Measurements from ENCODE around the gene ITPR3. TPM values are rescaled to one million over a fixed set of nuclear protein-coding genes. Genes with fewer than 3 reads are reported as not detected.
"Not testable (repeated sequence)": the region's sequence is repeated elsewhere in the genome, so short reads cannot be mapped to it uniquely, and the experiment has no call there.

The ITPR3 gene
- polyA plus RNA-seq, 3 donors: 7.5 to 8.1 (median 7.6) TPM

DNA sequence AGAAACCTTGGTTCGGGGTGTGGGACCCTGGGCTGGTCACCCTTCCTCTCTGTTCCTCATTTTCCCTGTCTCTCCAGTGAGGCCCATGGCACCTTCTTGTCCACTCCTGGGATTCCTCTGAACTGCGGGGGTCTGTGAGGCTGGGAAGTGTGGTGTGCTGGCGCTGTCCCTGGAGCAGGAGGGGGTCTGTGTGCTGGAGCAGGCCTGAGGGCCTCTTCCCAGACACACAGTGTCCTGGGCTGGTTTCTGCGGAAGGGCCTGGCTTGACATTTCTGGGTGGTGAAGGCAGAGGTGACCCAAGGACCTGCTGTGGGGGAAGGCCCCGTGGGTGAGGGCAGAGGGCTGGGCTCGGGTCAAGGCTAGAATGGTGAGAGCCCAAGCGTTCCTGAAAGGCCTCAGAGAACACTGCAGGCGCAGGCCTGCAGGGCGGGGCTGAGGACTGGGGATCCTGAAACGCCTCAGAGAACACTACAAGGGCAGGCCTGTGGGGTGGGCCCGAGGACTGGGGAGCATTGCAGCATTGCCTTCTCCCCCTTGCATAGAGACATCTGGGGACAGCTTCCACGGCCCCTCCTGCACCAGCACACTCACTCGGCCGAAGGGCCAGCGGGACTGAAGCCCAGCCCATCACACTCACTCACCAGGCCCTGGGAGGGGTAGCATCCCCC lies 30.5 kb upstream of the ITPR3 start:
- DNase-seq (ENCODE audit: low read depth in 3 of 3, low spot score in 2 of 3): no peak

DNA sequence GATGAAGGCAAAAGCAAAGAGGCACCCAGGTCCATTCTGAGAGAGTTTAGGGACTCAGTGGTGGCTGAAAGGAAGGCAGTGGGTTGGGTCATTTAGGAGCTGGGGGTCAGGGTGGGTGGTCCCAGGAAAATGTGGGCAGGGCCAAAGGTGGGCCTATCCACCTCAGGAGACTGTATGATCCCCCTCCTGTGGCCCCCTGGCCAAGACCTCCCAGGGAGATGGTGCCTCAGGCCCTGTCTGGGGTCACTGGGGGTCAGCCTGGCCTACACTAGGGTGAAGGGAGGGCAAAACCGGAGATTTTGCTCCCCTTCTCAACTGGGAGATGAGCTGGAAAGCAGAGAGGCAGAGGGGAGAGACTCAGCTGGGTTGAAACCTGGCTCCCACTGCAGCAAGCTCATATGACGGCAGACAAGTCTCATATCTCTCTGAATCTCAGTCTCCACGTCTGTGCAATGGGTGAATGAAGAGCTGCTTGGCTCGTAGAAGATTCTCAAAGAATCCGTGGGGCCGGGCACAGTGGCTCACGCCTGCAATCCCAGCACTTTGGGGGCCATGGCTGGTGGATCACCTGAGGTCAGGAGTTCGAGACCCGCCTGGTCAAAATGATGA lies 29.6 kb upstream of the ITPR3 start:
- DNase-seq (ENCODE audit: low read depth in 3 of 3, low spot score in 2 of 3): no peak

DNA sequence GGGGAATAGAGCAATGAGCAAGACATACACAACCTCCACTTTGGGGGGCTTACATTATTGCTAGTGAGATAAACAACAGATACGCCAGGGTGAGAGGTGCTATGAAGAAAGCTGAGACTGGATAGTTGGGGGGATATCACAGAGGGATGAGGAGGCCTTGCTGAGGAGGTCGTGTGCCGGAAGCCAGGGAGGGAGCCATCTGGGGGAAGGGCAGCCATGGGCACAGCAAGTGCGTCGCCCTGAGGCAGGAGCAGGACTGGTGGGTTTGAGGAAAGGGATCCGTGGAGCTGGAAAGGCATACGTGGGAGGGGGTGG lies 28.9 kb upstream of the ITPR3 start:
- no peak for DNase-seq (ENCODE audit: low read depth in 3 of 3, low spot score in 2 of 3)

DNA sequence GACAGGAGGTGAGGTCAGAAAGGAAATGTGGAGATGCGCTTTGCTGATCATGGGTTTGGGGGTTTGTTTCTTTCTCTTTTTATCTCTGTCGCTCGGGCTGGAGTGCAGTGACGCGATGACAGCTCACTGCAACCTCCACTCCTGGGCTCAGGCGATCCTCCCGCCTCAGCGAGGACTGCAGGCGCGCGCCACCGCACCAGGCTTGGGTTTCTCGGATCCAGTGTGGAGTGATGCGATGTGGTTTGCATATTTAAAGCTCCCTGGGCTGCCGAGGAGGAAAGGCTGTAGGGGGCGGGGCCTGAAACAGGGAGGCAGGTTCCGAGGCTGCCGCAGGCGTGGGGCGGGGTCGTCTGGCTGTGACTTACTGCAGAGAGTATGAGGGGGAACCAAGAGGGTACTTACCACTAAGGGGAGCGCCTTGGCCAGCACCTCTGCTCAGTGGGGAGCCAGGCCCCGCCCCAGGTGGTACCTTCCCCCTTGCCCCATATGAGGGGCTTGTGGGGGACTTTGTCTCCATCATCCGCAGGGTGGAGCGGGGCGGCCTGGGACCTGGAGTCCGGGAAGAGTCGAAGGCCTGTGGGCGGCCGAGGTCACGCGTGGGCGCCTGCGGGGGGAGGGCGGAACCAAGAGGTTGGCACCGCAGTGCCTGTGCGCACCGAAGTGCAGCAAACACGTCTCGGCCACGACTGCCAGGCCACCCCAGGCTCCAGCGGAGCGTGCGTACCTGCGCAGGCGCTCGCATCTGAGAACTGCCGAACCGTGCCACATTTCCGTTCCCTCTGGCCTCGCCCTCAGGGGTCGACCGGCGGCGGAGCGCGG lies 28.3 kb upstream of the ITPR3 start:
- DNase-seq (ENCODE audit: low read depth in 3 of 3, low spot score in 2 of 3): no peak

DNA sequence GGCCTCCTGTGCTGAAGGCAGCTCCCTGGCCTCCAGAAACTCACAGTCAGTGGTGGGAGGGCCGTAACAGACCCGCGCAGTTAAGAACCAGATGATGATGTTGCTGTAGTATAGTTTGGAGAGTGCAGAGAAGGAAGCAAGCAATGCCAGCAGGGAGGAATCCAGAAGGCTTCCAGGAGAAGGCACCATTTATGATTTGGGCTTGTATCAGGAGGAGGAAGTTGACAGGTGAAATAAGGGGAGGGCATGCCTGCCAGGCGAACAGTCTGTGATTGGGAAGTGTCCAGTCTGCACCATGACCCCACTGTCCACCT lies 27.8 kb upstream of the ITPR3 start:
- DNase-seq (ENCODE audit: low read depth in 3 of 3, low spot score in 2 of 3): no peak

DNA sequence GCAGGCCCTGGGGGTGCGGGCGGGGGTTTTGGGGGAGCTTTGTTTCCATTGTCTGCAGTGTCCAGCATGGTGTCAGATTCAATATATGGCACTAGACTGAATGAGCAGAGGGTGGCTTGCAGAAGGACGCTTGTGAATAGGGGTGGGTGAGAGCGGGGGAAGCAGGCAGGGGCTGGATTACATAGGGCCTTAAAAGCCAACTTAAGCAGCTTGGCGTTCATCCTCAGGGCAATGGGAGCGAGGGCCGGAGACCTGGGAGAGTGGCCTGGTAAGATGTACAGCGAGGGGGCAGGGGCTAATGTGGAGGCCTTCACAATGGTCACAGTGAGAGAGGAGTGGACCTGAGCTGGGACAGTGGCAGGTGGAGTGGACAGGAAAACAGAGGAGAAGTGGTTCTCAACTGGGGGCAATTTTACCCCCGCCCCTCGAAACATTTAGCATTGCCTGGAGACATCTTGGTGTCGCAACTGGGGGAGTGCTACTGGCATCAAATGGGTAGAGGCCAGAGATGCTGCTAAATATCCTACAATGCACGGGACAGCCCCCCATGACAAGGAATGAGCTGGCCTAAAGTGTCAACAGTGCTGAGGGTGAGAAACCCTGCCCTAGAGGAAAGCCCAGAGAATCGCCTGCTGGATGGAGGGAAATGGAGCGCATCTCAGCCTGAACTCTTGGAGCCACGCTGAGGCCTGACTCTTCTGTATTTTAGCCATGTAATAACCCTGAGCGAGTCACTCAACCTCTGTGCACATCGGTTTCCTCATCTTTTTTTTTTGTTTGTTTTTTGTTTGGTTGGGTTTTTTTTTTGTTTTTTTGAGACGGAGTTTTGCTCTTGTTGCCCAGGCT lies 25.9 kb upstream of the ITPR3 start:
- no peak for DNase-seq (ENCODE audit: low read depth in 3 of 3, low spot score in 2 of 3)

DNA sequence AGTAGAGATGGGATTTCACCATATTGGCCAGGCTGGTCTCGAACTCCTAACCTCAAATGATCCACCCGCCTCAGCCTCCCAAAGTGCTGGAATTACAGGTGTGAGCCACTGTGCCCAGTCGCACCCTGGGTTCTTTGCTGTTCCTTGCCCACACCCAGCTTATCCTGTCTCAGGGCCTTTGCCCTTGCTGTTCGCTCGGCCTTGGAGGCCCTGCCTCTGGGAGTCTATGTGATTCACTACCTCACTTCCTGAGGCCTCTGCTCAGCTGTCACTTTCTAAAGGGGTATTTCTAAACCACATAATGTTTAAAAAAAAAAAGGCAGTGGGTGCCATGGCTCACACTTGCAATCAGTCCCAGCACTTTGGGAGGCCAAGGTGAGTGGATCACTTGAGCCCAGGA lies 24.2 kb upstream of the ITPR3 start:
- DNase-seq (ENCODE audit: low read depth in 3 of 3, low spot score in 2 of 3): not testable (repeated sequence)

DNA sequence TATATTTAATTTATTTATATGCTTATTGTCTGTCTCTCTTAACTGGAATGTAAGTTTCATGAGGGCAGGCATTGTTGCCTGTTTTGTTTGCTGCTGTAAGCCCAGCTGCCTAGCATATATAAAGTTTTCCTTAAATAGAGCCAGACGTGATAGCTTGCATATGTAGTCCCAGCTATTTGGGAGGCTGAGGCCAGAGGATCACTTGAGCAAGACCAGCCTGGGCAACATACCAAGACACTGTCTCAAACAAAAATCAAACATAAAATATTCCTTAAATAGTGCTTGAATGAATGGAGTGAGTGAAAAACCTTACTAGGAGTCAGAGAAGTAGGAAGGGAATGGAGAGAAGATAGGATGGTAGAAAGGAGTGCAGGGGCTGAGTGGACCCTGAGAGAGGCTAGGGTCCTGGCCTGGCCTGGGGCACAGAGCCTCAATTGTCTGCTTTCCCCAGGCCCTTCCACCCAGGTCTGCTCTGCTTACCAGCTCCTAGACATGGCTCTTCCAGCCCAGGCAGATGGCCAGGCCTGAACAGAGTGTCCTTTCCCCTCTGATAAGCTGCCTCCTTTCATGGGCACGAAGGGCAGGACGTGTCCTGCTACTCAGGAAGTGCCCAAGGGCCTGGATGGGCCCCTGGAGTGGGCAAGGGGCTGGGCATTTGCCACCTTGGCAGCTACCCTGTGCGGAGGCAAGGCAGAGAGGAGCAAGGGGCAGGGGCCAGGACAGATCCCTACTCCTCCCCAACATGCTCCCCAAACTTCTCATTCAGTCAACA lies 23.4 kb upstream of the ITPR3 start:
- no peak for DNase-seq (ENCODE audit: low read depth in 3 of 3, low spot score in 2 of 3)

DNA sequence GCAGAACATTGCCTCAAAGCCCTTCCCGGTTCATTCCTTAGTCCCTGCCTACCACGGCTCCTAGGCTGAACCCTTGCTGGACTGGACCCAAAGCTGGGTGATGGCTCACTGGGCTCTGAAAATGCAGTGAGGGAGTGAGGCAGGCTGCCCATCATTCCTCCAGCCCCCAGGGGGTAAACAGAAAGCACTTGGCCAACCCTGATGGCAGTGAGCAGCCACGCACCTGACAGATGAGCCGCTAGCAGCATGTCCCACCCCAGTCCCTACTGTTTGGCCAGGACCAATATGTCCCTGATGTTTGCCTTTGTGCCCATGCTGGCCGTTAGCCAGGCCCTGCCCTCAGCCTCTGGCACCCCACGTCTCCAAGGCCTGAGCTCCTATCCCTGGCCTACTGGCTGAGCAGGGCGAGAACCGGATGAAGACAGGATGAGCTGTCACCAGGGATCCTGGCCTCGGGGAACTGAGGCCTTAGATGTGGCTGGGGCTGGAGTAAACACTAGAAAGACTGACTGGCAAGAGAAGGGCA lies 21.6 kb upstream of the ITPR3 start:
- no peak for DNase-seq (ENCODE audit: low read depth in 3 of 3, low spot score in 2 of 3)

DNA sequence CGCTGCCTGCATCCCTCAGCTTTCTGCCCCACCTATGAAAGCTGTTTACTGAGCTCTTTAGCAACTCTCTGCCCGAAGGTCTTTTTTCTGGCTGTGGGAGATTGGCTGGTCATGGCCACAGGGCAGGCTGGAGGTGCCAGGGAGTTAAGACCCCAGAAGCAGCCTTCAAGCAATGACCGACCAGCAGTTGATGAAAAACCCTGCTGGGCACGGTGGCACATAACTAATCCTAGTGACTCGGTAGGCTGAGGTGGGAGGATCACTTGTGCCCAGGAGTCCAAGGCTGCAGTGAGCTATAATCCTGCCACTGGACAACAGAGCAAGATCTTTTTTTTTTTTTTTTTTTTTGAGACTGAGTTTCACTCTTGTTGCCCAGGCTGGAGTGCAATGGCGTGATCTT lies 20.4 kb upstream of the ITPR3 start:
- DNase-seq (ENCODE audit: low read depth in 3 of 3, low spot score in 2 of 3): no peak

DNA sequence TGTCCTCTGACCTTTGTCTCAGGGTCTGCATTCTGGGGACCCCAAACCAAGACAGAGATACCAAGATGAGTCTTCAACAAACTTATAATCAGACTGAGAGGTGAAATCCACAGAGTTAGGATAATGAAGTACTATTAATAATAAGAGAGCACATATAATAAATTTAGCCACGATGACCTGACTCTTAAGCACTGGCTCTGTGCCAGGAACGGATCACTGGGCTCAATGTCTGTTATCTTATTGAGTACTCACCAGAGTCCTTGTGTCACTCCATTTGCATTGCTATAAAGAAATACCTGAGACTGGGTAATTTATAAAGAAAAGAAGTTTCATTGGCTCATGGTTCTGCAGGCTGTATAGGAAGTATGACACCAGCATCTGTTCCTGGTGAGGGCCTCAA lies 18.9 kb upstream of the ITPR3 start:
- no peak for DNase-seq (ENCODE audit: low read depth in 3 of 3, low spot score in 2 of 3)

DNA sequence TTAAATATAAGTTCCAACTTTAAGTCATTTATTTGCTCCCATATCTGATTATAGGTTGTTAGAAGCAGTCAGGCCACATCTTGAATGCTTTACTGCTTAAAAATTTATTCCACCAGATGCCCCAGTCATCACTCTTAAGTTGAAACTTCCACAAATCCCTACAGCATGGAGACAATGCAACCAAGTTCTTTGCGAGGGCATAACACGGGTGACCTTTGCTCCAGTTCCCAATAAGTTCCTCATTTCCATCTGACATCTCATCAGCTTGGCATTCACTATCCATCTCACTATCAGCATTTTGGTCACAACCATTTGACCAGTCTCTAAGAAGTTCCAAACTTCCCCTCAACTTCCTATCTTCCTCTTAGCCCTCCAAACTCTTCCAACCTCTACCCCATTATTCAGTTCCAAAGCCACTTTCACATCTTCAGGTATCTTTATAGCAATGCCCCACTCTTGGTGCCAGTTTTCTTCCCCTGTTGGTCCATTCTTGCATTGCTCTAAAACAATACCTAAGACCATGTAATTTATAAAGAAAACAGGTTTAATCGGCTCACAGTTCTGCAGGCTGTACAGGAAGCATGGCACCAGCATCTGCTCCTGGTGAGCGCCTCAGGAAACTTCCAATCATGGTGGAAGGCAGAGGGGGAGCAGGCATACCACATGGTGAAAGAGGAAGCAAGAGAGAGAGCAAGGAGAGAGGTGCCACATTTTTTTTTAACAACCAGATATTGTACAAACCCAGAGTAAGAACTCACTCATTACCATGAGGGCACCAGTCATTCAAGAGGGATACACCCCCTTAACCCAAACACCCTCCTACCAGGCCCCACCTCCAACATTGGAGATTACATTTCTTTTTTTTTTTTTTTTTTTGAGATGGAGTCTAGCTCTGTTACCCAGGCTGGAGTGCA lies 15.9 kb upstream of the ITPR3 start:
- DNase-seq (ENCODE audit: low read depth in 3 of 3, low spot score in 2 of 3): no peak

DNA sequence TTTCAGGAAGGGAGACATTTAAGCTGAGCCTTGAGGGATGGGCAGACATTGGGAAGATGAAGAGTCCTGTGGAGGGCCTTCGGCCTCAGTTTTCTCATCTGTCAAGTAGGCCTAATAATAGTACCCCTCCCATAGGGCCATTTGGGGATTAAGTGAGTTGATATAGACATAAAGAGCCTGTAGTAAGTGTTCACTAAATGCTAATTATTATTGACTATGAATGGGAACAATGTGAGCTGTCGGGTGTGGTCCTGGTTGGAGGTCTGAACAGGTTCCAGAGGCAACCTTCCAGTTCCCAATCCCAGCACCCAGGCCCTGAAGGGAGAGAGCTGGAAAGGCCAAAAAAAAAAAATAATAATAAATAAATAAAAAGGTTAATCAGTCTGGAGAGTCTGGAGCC lies 14.5 kb upstream of the ITPR3 start:
- no peak for DNase-seq (ENCODE audit: low read depth in 3 of 3, low spot score in 2 of 3)

DNA sequence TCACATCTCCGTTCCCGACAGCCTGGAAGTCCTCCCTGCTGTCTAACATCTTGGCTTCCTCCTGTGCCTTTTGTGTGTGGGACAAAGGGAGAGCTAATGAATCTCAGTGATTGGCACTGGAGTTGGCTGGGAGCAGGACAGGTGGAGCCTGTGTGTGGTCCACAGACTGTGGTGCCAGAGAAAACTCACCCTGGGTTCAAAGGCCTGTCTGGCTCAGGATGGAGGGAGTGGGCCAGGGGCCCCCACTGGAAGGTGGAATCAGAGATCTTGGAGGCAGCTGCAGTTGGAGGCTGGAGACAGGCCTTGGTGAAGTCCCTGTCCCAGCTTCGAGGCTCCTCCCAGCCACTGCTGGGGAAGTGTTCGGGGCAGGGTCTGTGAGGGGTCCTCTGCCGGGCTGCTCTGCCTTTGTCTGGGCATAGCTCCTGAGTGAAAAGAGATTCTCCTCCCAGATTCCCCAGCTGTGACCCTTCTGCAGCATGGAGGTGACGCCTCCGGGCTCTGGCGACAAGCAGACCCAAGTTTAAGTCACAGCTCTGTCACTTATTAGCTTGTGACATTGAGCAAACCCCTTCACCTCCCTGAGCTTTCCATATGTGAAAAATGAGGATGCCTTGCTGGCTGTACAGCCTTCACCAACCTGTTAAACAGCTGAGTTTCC lies 13.9 kb upstream of the ITPR3 start:
- DNase-seq (ENCODE audit: low read depth in 3 of 3, low spot score in 2 of 3): no peak

DNA sequence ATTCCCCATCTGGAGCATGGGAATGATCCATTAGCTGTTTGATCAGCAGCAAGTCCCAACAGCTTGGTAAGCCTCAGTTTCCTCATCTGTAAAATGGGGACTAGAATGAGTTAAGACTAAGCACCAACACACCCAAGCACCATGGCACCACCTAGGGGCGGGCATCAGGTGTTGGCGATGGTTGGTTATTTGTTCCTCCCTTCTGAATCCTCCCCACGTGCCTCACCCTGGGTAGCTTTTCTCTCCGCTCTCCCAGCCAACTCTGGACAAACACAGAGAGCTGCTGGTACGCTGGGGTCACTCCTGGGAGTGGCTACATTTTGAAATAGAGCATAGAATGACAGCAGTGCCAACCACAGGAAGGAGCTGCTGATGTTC lies 13.3 kb upstream of the ITPR3 start:
- DNase-seq (ENCODE audit: low read depth in 3 of 3, low spot score in 2 of 3): no peak

DNA sequence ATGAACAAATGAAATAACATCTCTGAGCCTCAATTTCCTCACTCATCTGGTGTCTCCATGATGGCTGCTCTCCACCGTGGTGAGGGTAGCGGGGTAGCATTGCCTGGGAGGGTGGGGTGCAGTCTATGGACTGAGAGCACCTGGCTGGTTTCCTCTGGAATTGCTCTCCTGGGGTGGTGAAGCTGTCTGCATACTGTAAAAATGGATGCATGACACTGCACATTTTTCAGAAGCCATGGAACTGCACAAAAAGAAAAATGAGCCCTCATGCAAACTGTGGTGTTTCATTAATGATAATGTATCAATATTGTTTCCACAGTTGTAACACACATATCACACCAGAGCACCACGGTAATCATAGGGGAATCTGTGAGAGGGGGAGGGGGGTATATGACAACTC lies 12.1 kb upstream of the ITPR3 start:
- DNase-seq (ENCODE audit: low read depth in 3 of 3, low spot score in 2 of 3): no peak

DNA sequence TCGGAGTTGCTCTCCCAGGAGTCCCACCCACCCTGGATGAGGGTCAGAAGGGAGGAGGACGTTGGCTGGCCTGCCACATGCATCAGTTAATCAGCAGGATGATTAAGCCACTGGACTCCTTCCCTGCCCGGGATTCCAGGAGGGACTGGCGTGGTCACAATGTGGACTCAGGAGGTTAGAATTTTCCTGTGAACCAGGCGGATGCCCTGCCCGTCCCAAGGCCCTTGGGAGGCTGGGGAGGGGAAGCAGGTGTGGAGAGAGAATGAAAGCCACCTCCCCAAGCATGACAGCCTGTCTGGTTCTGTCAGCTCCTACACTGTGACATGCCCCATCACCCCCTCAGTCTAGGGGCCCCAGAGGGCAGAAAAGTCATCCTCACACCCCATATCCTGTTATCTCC lies 11.6 kb upstream of the ITPR3 start:
- DNase-seq (ENCODE audit: low read depth in 3 of 3, low spot score in 2 of 3): no peak

DNA sequence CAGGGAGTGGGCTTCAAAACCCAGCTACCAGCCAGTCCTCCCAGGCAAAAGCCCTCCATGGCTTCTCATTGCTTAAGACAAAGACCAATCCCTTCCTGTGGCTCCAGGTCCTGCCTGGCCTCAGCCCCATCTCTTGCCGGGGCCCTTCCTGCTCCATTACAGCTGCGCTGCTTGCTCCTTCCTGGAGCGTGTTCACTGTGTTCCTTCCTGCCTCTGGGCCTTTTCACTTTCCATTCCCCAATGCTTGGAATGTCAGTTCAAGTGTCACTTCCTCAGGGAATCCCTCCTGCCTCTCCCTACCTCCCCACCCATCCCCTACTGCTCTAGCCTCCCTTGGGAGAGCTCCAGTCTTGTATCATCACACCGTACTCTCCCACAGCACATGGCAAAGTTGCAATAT lies 11.1 kb upstream of the ITPR3 start:
- DNase-seq (ENCODE audit: low read depth in 3 of 3, low spot score in 2 of 3): no peak
